HG03135 (cell line): ENCODE measurements around the gene REXO4.
"Not testable (repeated sequence)": the region's sequence is repeated elsewhere in the genome, so short reads cannot be mapped to it uniquely, and the experiment has no call there.

Source experiments
- ATAC-seq: cut with Tn5 transposase; IDR thresholded peaks from one replicate; pipeline ENCODE4 v1.9.1; 2021; ENCODE audit warnings: mild to moderate bottlenecking, moderate library complexity; ENCODE audit not compliant: unreplicated experiment

REXO4 gene

DNA sequence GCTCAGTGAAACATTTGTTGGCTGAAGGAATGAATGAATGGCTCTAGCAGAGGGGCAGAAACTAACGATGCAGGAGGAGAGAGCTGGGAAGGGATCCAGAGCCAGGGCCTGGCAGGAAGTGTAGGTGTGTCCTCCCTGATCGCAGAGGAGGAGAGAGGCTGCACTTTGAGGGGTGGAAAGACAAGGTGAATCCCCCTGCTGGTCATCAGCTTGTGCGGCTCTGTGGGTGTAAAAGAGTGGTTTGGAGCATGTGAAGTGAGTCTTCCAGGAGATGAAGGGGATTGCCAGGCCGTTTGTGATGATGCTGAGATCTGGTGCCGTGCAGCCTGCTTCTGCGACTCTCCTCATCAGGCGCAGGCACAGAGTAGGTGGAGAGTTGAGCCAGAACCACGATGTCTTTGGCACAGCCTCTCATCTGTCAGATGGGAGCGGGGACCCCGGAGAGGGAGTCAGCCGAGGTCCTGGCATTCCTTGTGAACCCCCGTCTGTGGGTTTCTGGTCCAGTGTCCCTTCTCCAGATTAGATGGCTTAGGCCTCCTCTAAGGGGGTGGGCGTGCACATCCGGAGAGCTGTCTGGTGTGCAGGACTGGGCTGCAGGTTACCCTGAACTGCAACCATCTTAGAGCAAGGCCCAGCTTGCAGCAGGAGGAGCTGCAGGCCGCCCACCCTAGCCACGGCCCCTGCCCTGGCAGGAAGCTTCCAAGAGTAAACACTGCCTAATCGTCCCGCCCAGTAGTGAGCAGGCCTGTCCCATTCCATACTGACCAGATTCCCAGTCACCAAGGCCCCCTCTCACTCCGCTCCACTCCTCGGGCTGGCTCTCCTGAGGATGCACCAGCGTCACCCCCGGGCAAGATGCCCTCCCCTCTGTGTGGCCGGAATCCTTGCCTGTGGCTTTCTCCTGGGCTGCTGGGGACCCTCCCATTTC, 4.1 kb upstream of the REXO4 start, which contains the start of gene ADAMTS13:
ADAMTS13 (plus strand) TSS at position 753 of the 928 bp plus-strand sequence; CDS start at position 830, 77 bp downstream.
- no peak for ATAC-seq

DNA sequence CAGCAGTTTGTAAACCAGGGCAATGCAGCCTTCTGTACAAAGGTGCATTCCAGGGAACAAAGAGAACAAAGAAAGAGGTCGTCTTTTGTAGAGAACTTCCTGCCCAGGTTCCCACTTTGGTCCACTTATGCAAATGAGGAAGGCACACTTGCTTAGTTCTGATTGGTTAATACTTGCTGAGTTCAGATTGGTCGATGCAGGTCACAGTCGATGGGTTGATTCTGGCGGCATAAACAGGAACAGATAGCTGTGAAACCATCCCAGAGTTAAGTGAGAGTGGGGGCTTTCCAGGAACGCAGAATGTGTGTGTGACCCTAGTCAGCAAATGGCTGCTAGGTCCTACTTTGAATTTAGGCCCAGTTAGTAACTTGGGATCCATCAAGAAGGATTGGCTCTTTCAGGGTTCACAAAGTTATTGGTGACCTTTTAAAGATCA, 2.6 kb upstream of the REXO4 start:
- no peak for ATAC-seq

DNA sequence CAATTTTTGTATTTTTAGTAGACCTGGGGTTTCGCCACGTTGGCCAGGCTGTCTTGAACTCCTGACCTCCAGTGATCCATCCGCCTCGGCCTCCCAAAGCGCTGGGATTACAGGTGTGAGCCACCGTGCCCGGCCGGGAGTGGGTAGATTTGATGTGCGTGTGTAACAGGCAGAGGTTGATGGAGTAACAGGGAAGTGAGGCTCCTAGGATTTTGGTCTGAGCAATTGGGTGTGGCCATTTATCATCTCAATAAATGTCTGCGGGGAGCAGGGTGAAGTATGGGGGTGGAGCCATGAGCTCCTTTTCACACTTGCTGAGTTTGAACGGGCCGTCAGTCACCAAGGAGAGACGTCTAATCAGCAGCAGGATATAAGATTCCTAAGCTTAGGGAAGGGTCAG, 1.2 kb upstream of the REXO4 start:
- no peak for ATAC-seq

DNA sequence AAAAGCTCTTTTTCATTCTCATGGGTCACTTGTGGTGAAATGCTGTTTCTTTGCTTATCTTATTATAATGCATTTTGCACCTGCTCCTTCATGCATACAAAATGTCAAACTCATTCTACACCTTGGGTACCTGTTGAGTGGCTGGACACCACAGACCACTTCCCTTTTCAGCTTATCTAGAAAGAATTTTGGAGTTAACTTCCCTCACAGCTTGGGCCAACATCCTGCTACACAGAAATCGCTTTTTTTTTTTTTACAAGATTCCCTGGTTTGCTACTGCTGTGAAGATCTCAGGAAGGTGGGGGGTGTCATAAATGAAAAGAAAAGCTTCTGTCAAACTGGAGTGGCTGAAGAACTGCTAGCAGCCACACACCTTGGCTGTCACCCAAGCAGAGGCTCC, 2.6 kb downstream of the REXO4 start:
- no peak for ATAC-seq

DNA sequence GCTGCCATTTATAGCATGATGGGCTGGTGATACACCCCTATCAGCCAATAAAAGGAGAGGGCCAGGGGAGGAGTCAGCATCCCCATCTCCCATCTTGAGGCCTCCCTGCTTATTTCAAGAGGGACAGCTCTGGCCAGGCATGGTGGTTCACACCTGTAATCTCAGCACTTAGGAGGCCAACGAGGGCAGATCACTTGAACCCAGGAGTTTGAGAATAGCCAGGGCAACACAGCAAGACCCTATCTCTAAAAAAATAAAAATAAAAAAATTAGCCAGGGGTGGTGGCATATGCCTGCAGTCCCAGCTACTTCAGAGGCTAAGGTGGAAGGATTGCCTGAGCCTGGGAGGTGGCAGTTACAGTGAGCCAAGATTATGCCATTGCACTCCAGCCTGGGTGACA, 9.8 kb downstream of the REXO4 start:
- no peak for ATAC-seq

DNA sequence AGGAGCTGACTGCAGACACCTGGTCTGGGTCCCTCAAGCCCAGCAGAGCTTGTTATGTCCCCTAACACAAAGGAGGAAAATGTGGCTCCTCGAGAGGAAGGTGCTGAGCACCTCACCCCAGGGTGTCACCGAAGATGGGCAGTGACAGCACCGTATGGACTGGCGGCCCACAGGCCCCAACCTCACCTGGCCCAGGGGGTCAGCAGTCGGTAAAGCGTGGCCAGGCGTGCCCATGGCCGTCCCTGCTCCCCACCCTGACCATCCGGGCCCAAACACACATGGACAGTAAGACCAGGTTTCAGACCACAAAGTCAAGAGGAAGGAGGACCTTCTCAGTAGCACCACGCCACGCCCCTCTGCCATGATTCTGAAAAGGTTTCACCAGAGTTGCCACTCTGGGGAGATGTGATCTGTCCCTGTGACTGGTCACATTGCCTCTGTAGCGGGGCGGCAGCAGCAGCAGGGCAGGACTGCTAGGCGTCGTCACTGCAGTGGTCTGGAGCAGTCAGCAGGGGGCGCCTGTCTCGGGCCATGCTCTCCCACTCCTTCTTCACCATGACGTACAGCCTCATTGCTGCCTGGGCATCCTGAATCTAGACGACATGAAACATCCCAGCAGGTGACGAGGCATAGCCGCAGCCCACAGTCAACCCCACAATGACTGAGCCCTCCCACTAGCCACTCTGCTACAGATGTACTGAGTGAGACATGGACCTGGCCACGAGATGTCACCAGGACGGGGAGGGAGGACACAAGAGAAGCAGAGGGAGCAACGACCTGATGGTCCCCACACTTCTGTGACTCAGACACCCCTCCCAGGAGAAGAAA, 11.1 kb downstream of the REXO4 start:
- ATAC-seq: no peak

DNA sequence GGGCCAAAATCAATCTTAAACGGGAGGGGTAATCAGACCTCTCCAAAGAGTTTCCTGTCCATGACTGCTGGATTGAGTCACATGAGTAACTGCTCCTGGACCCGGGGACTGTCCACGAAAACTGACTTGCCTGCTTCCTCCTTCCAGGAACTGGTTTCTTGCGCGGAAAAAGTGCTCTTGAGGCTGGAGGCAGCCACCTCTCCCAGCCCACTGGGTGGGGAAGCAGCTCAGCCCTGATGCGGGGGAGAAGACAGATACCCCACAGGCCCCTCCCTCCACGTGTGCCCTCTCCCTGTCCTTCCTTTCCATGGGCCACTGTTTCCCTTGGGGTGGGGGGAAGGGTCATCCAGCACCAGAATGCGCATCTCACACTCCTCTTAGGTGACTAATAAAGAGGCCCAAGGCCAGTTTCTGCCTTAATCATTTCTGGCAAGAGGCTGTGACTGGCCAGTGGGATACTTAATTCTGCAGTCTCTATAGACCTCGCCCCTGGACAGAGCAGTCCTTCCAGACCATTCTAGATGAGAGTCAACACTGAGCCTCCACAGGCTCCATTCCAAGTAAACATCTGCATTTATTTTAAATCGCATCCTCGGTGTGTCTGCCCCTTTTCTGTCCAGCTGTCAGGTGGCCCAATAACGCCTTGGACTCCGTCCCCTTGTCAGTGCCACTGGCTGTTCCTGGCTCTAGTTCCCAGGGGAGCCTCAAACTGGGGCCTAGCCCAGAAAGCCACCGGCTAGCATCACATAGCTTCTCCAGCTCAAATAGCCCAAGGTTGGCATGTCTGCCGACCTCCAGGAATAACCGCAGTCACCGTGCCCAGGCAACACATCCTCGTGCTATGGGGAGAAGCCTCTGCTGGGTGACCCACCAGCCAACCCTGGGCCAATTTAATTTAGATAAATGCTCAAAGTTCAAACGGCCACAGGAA, 12.0 kb downstream of the REXO4 start:
- no peak for ATAC-seq

DNA sequence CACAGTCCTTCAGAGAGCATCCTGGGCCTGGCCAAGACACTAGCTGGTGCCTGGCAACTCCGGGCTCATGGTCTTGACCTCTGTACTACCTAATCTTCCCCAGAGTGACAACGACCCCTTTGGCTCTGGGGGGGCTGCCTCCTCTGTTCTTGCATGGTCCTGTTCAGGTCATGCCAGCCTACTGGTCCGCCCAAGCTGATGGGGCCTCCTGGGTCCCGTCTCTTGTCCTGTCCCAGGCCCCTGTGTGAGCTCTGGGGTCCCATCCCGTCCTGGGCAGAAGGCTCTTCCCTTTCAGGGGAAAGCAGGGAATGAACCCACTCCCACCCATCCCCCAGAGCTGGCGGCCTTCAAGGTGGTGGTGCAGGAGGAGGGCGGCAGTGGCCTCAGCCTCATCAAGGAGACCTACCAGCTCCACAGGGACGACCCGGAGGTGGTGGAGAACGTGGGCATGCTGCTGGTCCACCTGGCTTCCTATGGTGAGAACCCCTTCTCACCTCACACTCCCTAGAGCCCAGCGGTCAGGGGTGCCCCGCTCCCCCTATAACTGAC, 13.3 kb downstream of the REXO4 start:
- ATAC-seq: no peak

DNA sequence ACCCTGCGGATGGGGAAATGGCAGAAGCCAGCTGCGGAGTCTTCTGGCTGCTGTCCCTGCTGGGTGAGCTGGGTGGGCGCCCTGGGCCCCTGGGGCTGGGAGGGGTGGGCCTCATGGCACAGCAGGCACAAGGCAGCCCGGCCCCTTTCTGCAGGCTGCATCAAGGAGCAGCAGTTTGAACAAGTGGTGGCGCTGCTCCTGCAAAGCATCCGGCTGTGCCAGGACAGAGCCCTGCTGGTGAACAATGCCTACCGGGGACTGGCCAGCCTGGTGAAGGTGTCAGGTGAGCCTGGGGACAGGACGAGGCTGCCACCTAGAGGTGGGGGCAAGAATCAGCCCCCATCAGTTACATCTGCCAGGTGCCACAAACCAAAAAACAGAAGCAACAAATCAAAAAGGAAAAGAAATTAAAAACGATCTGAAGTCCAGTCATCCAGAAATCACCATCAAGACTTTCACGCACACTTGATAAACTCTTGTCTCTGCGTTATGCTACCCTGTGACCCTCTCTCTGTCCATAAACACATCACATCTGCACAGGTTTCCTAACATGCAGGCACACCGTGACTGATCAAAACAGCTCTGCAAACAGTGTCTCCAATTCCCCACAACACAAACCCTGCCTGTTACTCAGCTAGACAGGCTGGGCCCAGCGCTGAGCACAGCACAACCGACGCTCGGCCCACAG, 13.9 kb downstream of the REXO4 start:
- ATAC-seq: no peak

DNA sequence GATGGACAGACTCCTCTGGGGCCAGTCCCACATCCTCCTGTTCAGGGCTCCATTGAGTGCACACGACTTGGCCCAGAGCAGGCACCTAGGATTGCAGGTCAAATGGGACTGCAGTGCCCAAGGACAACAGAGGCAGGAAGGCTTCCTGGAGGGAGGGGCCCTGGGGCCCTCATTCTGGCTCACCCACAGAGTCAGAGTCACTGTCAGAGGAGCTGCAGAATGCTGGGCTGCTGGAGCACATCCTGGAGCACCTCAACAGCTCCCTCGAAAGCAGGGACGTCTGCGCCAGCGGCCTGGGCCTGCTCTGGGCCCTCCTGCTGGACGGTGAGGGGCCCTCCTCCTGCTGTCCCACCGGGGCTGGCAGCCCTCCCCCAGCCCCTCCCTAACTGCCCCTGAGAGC, 15.1 kb downstream of the REXO4 start:
- ATAC-seq: no peak

DNA sequence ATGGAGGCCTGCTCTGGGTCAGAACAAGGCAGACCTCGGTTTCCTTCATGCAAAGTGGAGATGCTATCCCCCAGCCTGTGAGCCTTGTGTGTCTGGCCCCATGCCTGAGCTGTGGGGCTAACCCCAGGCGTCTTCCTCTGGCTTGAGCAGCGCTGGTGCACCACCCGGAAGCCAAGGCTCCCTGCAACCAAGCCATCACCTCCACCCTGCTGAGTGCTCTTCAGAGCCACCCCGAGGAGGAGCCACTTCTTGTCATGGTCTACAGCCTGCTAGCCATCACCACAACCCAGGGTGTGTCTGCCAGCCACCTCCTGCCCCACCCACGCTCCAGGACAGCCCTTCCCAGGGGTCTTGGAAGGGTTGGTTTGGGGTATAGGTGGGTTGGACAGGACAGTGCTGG, 16.2 kb downstream of the REXO4 start:
- no peak for ATAC-seq

DNA sequence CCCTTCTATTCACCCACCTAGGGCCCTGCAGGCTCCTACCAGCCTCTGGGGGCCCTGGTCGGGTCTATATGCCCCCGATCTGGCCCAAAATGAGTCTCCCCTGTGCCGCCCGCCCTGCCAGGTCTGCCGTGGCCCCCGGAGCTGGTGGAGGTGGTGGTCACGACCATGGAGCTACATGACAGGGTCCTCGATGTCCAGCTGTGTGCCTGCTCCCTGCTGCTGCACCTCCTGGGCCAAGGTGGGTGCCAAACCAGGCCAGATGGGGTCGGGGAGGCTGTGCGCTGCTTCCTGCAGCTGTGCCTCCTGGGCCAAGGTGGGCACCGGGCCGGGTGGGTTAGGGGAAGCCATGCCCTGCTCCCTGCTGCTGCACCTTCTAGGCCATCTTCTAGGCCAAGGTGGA, 17.5 kb downstream of the REXO4 start:
- ATAC-seq: no peak

DNA sequence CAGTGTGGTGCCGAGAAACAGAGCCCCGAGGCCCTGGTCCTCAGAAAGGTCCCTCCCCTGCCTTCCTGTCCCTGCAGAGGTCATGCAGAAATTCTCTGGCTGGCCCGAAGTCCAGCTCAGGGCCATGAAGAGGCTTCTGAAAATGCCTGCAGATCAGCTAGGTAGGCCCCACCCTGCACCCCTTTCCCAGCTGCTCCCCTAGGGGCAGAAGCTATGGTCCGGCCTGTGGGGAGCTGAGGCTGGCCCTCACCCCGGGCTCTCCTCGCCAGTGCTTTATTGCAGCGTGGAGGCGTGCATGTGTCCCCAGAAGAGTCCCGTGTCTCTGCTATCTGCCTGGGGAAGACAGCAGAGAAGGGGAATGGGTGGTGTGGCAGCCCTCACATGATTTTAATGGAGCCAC, 19.9 kb downstream of the REXO4 start:
- no peak for ATAC-seq

DNA sequence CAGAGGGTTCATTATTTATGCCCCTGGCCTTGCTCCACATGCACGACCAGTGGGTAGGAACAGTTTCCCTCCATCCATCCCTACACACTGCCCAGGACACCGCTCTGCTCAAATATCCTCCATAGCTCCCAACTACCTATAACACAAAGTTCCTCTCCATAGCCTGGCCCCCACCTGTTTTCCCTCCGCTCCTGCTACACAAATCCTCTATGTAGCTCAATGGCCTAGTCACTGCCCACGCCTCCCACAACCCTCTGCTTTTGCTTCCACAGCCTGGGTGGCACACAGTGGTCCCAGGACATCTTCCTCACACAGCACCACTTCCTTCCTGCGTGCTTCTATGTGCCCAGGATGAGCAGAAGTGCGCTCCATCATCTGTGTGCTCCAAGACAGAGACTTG, 20.4 kb downstream of the REXO4 start:
- ATAC-seq: no peak

DNA sequence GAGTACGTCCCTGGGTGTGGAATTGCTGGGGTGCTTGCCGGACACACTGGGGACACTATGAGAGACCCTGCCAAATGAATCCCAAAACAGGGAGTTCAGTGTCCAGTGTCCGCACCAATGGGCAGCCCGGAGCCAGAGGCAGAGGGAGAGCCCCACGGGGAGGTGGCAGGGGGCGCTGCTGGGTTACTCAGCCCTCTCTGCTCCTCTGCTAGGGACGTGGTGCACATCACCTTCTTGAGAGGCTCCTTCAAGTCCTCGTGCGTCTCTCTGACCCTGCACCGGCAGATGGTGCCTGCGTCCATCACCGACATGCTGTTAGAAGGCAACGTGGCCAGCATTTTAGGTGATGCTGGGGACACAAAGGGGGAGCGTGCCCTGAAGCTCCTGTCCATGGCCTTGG, 20.9 kb downstream of the REXO4 start:
- ATAC-seq: no peak

DNA sequence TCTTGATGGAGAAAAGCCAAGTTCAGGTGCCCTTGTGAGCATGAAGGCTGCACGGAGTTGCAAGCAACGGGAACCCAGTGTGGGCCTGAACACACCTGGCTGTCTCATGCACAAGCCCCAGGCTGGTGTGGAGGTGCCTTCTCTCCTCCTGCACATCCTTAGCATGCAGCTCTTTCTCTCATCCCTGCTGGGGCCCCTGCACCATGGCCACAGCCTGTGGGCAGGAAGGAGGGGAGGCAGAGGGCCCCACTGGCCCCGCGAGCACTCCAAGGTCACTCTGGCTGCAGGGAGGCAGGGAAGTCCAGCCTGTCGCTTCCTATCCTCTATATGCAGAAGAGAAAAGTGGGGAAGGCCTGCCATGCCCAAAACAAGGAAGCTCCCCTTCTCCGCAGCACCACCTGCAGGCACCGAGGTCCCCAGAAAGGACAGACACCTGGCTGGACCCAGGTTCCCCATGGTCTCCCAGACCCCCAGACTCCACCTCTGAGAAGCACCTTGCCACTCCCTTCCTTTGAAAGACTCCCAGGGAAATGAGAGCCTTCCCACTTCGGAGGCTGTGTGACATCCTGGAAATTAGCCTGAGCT, 23.0 kb downstream of the REXO4 start:
- no peak for ATAC-seq

DNA sequence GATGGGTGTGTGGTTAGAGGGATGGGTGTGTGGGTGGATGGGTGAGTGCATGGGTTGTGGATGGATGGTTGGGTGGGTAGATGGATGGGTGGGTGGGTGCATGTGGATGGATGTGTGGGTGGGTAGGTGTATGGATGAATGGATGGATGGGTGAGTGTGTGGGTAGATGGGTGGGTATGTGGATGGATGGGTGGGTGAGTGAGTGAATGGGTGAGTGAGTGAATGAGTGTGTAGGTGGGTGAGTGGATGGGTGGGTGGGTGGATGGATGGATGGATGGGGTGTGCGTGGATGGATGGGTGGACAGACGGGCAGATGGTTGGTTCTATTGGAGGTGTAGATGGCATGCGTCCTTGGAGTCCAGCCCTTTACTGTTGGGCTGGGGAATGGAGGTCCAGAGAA, 24.4 kb downstream of the REXO4 start:
- ATAC-seq: no peak

DNA sequence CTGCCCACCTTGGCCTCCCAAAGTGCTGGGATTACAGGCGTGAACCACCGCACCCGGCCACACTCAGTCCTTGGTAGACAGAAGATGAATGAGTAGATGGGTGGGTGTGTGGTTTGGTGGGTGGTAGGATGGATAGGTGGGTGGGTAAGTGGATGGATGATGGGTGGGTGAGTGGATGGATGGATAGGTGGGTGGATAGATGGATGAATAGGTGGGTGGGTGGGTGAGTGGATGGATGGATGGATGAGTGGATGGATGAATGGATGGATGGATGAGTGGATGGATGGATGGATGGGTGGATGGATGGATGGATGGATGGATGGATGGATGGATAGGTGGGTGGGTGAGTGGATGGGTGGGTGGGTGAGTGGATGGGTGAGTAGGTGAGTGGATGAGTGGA, 25.5 kb downstream of the REXO4 start:
- not testable (repeated sequence) for ATAC-seq

DNA sequence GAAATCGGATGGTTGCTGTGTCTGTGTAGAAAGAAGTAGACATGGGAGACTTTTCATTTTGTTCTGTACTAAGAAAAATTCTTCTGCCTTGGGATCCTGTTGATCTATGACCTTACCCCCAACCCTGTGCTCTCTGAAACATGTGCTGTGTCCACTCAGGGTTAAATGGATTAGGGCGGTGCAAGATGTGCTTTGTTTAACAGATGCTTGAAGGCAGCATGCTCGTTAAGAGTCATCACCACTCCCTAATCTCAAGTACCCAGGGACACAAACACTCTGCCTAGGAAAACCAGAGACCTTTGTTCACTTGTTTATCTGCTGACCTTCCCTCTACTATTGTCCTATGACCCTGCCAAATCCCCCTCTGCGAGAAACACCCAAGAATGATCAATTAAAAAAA, 26.4 kb downstream of the REXO4 start:
- ATAC-seq: not testable (repeated sequence)

DNA sequence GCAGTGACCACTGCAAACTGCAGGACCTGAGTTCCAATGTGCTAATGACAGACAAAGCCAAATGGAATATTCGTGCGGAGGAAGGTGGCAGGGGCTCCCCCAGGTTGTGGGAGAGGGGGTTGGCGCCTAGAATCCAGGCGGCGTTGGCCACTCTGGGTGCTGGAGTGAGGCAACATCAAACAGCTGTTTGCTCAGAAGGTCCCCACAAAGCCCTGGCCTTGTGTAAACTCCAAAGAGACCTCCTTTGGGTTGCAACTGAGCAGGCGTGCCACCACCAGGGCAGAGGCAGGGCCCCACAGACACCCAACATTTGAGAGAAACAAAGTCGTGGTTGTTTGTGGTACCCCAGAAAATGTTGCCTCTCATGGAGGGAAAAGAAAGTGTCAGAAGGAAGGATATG, 27.1 kb downstream of the REXO4 start:
- ATAC-seq: no peak
